Hepatocyte (in vitro differentiated cells): Measurements from ENCODE around the gene STYXL2. TPM values are rescaled to one million over a fixed set of nuclear protein-coding genes. Genes with fewer than 3 reads are reported as not detected.

Source experiments
- DNase-seq: peaks from one replicate; pipeline ENCODE4 v3.0.0-alpha.2; 2016; ENCODE audit warnings: low spot score
- H2AFZ ChIP-seq: fragments of 200-600 bp; sonication (generic); 2 replicates; pipeline ENCODE4 v1.6.0; 2016; ENCODE audit warnings: antibody characterized with exemption, mild to moderate bottlenecking
- H3K27ac ChIP-seq: fragments of 200-600 bp; sonication (generic); 2 replicates; pipeline ENCODE4 v1.5.1; 2016; ENCODE audit warnings: mild to moderate bottlenecking
- H3K27me3 ChIP-seq: fragments of 200-600 bp; sonication (generic); 2 replicates; pipeline ENCODE4 v1.6.1; 2016
- H3K36me3 ChIP-seq: fragments of 200-600 bp; sonication (generic); replicated peaks from 2 replicates; pipeline ENCODE4 v1.5.1; 2016; ENCODE audit warnings: low read depth; ENCODE audit not compliant: insufficient read depth
- H3K4me1 ChIP-seq: fragments of 200-600 bp; sonication (generic); 2 replicates; pipeline ENCODE4 v1.5.1; 2016; ENCODE audit warnings: mild to moderate bottlenecking, moderate library complexity; ENCODE audit not compliant: insufficient read depth
- H3K4me2 ChIP-seq: fragments of 200-600 bp; sonication (generic); 2 replicates; pipeline ENCODE4 v1.6.0; 2016
- H3K4me3 ChIP-seq: fragments of 200-600 bp; sonication (generic); 2 replicates; pipeline ENCODE4 v1.5.1; 2016; ENCODE audit warnings: mild to moderate bottlenecking
- H3K79me2 ChIP-seq: fragments of 200-600 bp; sonication (generic); 2 replicates; pipeline ENCODE4 v1.6.0; 2017; ENCODE audit warnings: mild to moderate bottlenecking
- H3K9me2 ChIP-seq: fragments of 200-600 bp; sonication (generic); replicated peaks from 2 replicates; pipeline ENCODE4 v1.6.0; 2017; ENCODE audit warnings: mild to moderate bottlenecking; ENCODE audit not compliant: insufficient read depth
- H3K9me3 ChIP-seq: fragments of 200-600 bp; sonication (generic); 2 replicates; pipeline ENCODE4 v1.5.1; 2016; ENCODE audit warnings: low read depth, mild to moderate bottlenecking
- H4K20me1 ChIP-seq: fragments of 200-600 bp; sonication (generic); 2 replicates; pipeline ENCODE4 v1.6.0; 2016; ENCODE audit warnings: mild to moderate bottlenecking; ENCODE audit not compliant: insufficient read depth, poor library complexity, severe bottlenecking
- EZH2 ChIP-seq: fragments of 200-600 bp; sonication (generic); IDR thresholded peaks from 2 replicates; pipeline ENCODE4 v1.6.1; 2016; ENCODE audit warnings: antibody characterized with exemption, mild to moderate bottlenecking, borderline replicate concordance
- EZH2phosphoT487 ChIP-seq: fragments of 200-600 bp; sonication (generic); IDR thresholded peaks from one replicate; pipeline ENCODE4 v1.6.1; 2018; ENCODE audit warnings: antibody characterized with exemption, mild to moderate bottlenecking, low read depth, moderate library complexity; ENCODE audit not compliant: unreplicated experiment, severe bottlenecking
- WGBS: methylation state at CpG from one replicate; pipeline ENCODE4 v1.1.6; 2016; ENCODE audit warnings: low lambda C conversion rate; ENCODE audit errors: missing lambda C conversion rate; 5-methylcytosine and 5-hydroxymethylcytosine counted together
- polyA plus RNA-seq: library from polyadenylated mRNA; unstranded; fragments of >200 nt; fragmentation: Nextera tagmentation; extraction: Ambion mirVana; gene quantifications from 2 replicates; pipeline ENCODE4 v1.2.1, GENCODE V29; 2016
- total RNA-seq: library from RNA; depleted of rRNA; stranded (reverse); fragments of >200 nt; gene quantifications from 2 replicates; pipeline ENCODE4 v1.2.3, GENCODE V29; 2014
- TF ChIP-seq, protein P1 (sequence below): fragments of 200-600 bp; sonication (generic); IDR thresholded peaks from 2 replicates; pipeline ENCODE4 v1.5.1; 2016; ENCODE audit warnings: antibody characterized with exemption, mild to moderate bottlenecking; ENCODE audit not compliant: poor library complexity

The STYXL2 gene
- total and polyA plus RNA-seq, 2 experiments from 2014 or later, result 0.07 to 0.40 TPM

DNA sequence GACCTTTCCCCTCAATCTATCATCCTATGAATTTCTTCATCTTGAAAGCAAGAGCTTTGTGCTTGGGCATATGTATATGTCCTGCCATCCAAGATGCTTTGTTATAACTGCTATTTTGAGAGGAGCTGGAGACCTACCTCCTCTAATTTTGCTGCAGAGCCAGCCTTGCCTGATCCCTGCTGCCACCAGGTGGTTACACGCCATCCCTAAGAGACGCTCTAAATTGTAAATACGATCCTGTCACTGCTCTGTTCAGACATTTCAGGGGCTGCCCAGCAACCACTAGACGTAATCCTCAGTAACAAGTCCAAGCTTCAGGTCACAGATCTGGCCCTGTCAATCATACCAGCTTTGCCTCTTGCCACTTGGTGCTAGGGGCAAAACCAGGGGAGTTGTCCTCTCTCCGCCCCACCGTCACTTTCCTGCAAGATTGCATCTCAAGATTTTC, 36.6 kb upstream of the STYXL2 start:
- H3K79me2 ChIP-seq, result no peaks in the 10 kb centered on the region
- H3K9me3 ChIP-seq, result no peaks in the 10 kb centered on the region
- H3K4me3 ChIP-seq, result no peak overlapping the region
- no peak overlapping the region for H3K27ac ChIP-seq
- no peaks in the 10 kb centered on the region for H3K9me2 ChIP-seq
- no peaks in the 10 kb centered on the region for H3K4me1 ChIP-seq
- peak; percentile 65 for DNase-seq
- H4K20me1 ChIP-seq, result no peaks in the 10 kb centered on the region
- no peaks in the 10 kb centered on the region for H3K36me3 ChIP-seq
- TF ChIP-seq, protein P1, sequence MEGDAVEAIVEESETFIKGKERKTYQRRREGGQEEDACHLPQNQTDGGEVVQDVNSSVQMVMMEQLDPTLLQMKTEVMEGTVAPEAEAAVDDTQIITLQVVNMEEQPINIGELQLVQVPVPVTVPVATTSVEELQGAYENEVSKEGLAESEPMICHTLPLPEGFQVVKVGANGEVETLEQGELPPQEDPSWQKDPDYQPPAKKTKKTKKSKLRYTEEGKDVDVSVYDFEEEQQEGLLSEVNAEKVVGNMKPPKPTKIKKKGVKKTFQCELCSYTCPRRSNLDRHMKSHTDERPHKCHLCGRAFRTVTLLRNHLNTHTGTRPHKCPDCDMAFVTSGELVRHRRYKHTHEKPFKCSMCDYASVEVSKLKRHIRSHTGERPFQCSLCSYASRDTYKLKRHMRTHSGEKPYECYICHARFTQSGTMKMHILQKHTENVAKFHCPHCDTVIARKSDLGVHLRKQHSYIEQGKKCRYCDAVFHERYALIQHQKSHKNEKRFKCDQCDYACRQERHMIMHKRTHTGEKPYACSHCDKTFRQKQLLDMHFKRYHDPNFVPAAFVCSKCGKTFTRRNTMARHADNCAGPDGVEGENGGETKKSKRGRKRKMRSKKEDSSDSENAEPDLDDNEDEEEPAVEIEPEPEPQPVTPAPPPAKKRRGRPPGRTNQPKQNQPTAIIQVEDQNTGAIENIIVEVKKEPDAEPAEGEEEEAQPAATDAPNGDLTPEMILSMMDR, result peak; percentile 58
- TF ChIP-seq EZH2phosphoT487, result no peak
- no peak for TF ChIP-seq EZH2
- WGBS, result 33% methylated on average over 6 of the region's 6 CpGs
- H2AFZ ChIP-seq, result no peak overlapping the region
- no peak overlapping the region for H3K4me2 ChIP-seq
- H3K27me3 ChIP-seq, result no peaks in the 10 kb centered on the region

GRCh38 chr1:167059045-167059808, 34.6 kb upstream of the STYXL2 start:
- H3K4me1 ChIP-seq, result no peaks in the 10 kb centered on the region
- H3K27me3 ChIP-seq, result no peaks in the 10 kb centered on the region
- 20% methylated on average over 17 of the region's 17 CpGs for WGBS
- H4K20me1 ChIP-seq, result no peaks in the 10 kb centered on the region
- peak overlapping the region; percentile 38 for H2AFZ ChIP-seq
- H3K36me3 ChIP-seq, result no peaks in the 10 kb centered on the region
- no peak overlapping the region for H3K27ac ChIP-seq
- H3K4me3 ChIP-seq, result no peak overlapping the region
- no peaks in the 10 kb centered on the region for H3K79me2 ChIP-seq
- peak; percentile 77 for DNase-seq
- peak overlapping the region; percentile 55 for H3K4me2 ChIP-seq
- no peak for TF ChIP-seq EZH2
- TF ChIP-seq, protein P1, result peak; percentile 97
- H3K9me3 ChIP-seq, result no peaks in the 10 kb centered on the region
- H3K9me2 ChIP-seq, result no peaks in the 10 kb centered on the region

DNA sequence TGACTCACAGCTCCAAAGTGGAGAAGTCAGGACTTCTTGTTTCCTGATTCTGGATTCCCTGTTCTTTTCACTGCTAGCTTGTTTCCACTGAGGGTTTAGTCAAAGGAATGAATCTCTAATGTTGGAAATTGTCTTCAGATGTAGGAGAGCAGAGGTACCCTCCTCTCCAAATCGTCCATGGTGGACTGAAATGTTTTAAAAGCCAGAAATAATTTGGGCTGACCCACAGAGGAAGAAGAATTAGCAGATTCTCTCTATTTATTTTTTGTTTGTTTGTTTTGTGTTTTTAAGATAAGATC, 34.1 kb upstream of the STYXL2 start:
- Histone ChIP-seq H3K4me2 (no peak overlapping the region), H2AFZ (no peak overlapping the region), H4K20me1 (no peaks in the 10 kb centered on the region), H3K36me3 (no peaks in the 10 kb centered on the region), H3K79me2 (no peaks in the 10 kb centered on the region), H3K27me3 (no peaks in the 10 kb centered on the region), H3K27ac (no peak overlapping the region), H3K4me1 (no peaks in the 10 kb centered on the region), H3K9me2 (no peaks in the 10 kb centered on the region), H3K4me3 (no peak overlapping the region), H3K9me3 (no peaks in the 10 kb centered on the region)
- DNase-seq, result no peak
- TF ChIP-seq, protein P1, result no peak
- TF ChIP-seq EZH2phosphoT487 (no peak), EZH2 (no peak)
- 65% methylated on average over 1 of the region's 1 CpG for WGBS
